ENCODE results near the gene ETV3. TPM values are rescaled to one million over a fixed set of nuclear protein-coding genes. Genes with fewer than 3 reads are reported as not detected.
"Not testable (repeated sequence)": the region's sequence is repeated elsewhere in the genome, so short reads cannot be mapped to it uniquely, and the experiment has no call there.

ETV3 gene
- total RNA-seq, 2 experiments from 2014 or later = 115 to 117 TPM

DNA sequence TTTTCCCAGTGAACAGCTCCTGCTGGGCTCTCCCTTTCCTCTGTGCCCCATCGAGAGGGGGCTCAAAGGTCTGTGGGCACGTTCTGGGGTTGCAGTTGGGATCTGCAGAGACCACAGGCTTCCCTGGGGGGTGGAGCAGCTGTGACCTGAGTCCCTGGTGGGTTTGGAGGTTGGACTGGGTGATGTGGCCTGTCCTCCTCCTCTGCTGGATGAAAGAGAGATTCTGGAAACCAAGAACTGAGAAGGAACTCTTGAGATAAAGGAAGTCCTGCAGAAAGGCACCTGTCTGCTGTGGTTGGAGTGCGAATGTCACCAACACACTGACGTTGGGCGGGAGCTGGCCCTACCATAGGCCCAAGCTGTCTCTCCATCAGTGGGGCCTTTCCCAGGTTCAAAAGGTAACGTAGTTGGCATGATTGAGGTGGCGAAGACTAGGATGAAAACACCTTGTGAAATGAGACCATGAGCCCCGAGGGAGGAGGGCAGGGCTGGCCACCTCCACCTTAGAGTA lies 35.8 kb upstream of the ETV3 start:
- H3K4me3 Mint-ChIP-seq = no peak overlapping the region
- CTCF ChIA-PET = no interaction called here
- DNase-seq = no peak
- TF ChIP-seq, protein P1, sequence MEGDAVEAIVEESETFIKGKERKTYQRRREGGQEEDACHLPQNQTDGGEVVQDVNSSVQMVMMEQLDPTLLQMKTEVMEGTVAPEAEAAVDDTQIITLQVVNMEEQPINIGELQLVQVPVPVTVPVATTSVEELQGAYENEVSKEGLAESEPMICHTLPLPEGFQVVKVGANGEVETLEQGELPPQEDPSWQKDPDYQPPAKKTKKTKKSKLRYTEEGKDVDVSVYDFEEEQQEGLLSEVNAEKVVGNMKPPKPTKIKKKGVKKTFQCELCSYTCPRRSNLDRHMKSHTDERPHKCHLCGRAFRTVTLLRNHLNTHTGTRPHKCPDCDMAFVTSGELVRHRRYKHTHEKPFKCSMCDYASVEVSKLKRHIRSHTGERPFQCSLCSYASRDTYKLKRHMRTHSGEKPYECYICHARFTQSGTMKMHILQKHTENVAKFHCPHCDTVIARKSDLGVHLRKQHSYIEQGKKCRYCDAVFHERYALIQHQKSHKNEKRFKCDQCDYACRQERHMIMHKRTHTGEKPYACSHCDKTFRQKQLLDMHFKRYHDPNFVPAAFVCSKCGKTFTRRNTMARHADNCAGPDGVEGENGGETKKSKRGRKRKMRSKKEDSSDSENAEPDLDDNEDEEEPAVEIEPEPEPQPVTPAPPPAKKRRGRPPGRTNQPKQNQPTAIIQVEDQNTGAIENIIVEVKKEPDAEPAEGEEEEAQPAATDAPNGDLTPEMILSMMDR (IDR thresholded peaks at IDR 0.05) = no peak
- no peak for ATAC-seq (ENCODE audit: poor library complexity)
- intact Hi-C loops (cut with DNase I, micrococcal nuclease) = no loop called here
- no peaks in the 10 kb centered on the region for H3K9me3 Mint-ChIP-seq
- peaks cover 32% of the 10 kb centered on the region for H3K27me3 Mint-ChIP-seq
- POLR2A ChIA-PET = no interaction called here
- Histone ChIP-seq H3K4me1 (ENCODE audit: insufficient read depth, low read length) (no peaks in the 10 kb centered on the region), H3K4me3 (ENCODE audit: low read length) (no peak overlapping the region), H3K27ac (ENCODE audit: low read depth in 1 of 2, low read length in 2 of 2) (no peak overlapping the region), H3K27me3 (ENCODE audit: control insufficient read depth in 1 of 2, insufficient read depth in 2 of 2, low read length in 2 of 2) (peaks cover 0 to 5% of the 10 kb centered on the region in 2 experiments), H3K9me3 (ENCODE audit: control insufficient read depth in 1 of 2, insufficient read depth in 1 of 2, low read length in 2 of 2) (no peaks in the 10 kb centered on the region), H3K36me3 (ENCODE audit: insufficient read depth, low read length) (no peaks in the 10 kb centered on the region)
- H3K4me1 Mint-ChIP-seq (ENCODE audit: low read depth) = no peaks in the 10 kb centered on the region
- H3K36me3 Mint-ChIP-seq (ENCODE audit: low read depth) = no peaks in the 10 kb centered on the region
- H3K27ac Mint-ChIP-seq = no peak overlapping the region

DNA sequence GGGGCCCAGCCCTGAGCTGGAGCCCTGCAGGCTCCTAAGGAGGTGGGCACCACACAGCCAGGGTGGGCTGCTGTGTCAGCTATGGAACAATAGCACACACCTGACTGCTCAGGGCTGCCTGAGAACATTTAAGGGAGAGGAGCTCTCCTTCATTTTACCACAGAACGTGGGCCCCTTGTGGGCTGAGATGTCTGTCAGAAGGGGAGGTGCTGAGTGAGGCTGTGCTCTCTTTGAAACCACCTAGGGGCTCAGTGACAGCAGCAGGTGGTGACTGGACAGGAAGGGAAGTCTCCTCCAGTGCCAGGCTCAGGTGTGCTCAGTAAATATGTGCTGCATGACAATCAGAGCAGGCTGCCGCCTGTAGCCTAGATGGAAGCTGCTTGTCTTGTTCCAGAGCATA lies 35.0 kb upstream of the ETV3 start:
- H3K36me3 Mint-ChIP-seq (ENCODE audit: low read depth); H3K4me1 ChIP-seq (ENCODE audit: insufficient read depth, low read length); intact Hi-C loops (cut with DNase I, micrococcal nuclease); H3K4me1 Mint-ChIP-seq (ENCODE audit: low read depth); ATAC-seq (ENCODE audit: poor library complexity); H3K36me3 ChIP-seq (ENCODE audit: insufficient read depth, low read length); H3K27ac ChIP-seq (ENCODE audit: low read depth in 1 of 2, low read length in 2 of 2); H3K4me3 Mint-ChIP-seq; POLR2A ChIA-PET; H3K9me3 Mint-ChIP-seq; H3K4me3 ChIP-seq (ENCODE audit: low read length); CTCF ChIA-PET; DNase-seq; H3K27me3 ChIP-seq (ENCODE audit: control insufficient read depth in 1 of 2, insufficient read depth in 2 of 2, low read length in 2 of 2); H3K27ac Mint-ChIP-seq; H3K9me3 ChIP-seq (ENCODE audit: control insufficient read depth in 1 of 2, insufficient read depth in 1 of 2, low read length in 2 of 2): not testable (repeated sequence)
- H3K27me3 Mint-ChIP-seq = peaks cover 32% of the 10 kb centered on the region

DNA sequence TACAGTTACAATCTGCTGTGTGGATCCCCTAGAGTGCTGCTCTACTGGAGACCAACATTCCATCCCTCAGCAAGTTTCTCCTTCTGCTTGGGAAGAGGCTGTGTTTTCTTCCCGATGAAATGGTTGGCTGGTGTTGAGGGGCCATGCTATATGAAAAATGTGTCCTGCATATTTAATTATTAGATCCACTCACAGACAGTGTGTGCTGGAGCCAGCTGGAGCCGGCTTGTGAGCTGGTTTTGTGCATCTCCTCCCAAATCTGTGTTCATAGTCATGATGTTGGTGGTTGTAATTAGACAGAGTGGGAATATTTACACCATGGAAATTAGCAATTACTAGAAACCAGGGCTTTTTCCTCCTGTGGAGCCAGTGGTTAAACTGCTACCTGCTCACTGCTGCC lies 34.4 kb upstream of the ETV3 start:
- H3K9me3 Mint-ChIP-seq; ATAC-seq (ENCODE audit: poor library complexity); H3K4me1 Mint-ChIP-seq (ENCODE audit: low read depth); DNase-seq; POLR2A ChIA-PET; H3K4me3 Mint-ChIP-seq; H3K27me3 ChIP-seq (ENCODE audit: control insufficient read depth in 1 of 2, insufficient read depth in 2 of 2, low read length in 2 of 2); CTCF ChIA-PET; H3K9me3 ChIP-seq (ENCODE audit: control insufficient read depth in 1 of 2, insufficient read depth in 1 of 2, low read length in 2 of 2); H3K36me3 ChIP-seq (ENCODE audit: insufficient read depth, low read length); H3K4me1 ChIP-seq (ENCODE audit: insufficient read depth, low read length); H3K36me3 Mint-ChIP-seq (ENCODE audit: low read depth); H3K4me3 ChIP-seq (ENCODE audit: low read length); H3K27ac Mint-ChIP-seq; intact Hi-C loops (cut with DNase I, micrococcal nuclease); H3K27ac ChIP-seq (ENCODE audit: low read depth in 1 of 2, low read length in 2 of 2): not testable (repeated sequence)
- H3K27me3 Mint-ChIP-seq = peaks cover 32% of the 10 kb centered on the region

DNA sequence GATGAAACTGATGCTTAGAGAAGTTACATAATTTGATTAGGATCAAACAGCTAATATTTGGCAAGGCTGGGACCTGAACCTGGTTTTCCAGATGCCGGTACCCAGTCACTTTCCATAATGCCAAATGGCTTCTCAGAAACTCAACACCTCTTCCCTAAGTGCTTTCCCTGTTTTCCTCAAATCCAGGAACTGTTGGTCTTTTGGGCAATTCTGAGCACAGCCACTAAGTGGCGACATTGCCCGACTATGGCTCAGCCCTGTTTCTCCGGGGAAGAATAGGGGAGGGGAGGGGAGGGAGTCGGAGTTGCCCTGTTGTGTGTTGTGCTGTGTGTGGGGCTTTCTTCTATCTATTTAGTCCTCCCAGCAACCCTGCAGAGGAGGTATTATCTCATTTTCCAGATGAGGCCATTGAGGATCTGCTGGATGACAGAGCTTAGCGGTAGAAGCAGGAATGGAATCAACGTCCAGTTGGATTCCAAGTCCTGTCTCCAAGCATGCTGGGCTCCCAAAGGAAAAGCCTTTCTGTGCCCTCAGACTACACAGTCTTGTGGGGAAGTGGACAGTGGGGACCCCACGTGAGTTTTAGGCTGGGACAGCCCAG lies 33.8 kb upstream of the ETV3 start:
- H3K36me3 Mint-ChIP-seq (ENCODE audit: low read depth); intact Hi-C loops (cut with DNase I, micrococcal nuclease); ATAC-seq (ENCODE audit: poor library complexity): not testable (repeated sequence)

More for the DNA sequence above, 33.8 kb upstream of the ETV3 start:
- H3K9me3 ChIP-seq (ENCODE audit: control insufficient read depth in 1 of 2, insufficient read depth in 1 of 2, low read length in 2 of 2); H3K36me3 ChIP-seq (ENCODE audit: insufficient read depth, low read length); H3K27me3 ChIP-seq (ENCODE audit: control insufficient read depth in 1 of 2, insufficient read depth in 2 of 2, low read length in 2 of 2); H3K4me3 Mint-ChIP-seq; H3K4me1 Mint-ChIP-seq (ENCODE audit: low read depth); POLR2A ChIA-PET; CTCF ChIA-PET; H3K27ac ChIP-seq (ENCODE audit: low read depth in 1 of 2, low read length in 2 of 2); H3K27ac Mint-ChIP-seq; H3K9me3 Mint-ChIP-seq; DNase-seq; H3K4me3 ChIP-seq (ENCODE audit: low read length); H3K4me1 ChIP-seq (ENCODE audit: insufficient read depth, low read length): not testable (repeated sequence)
- H3K27me3 Mint-ChIP-seq = peaks cover 32% of the 10 kb centered on the region
